ENCODE measurements around the gene IGF2R. TPM values are rescaled to one million over a fixed set of nuclear protein-coding genes. Genes with fewer than 3 reads are reported as not detected.

The IGF2R gene
- total RNA-seq, 1 donor from 2014 or later, result 35.1 TPM

DNA sequence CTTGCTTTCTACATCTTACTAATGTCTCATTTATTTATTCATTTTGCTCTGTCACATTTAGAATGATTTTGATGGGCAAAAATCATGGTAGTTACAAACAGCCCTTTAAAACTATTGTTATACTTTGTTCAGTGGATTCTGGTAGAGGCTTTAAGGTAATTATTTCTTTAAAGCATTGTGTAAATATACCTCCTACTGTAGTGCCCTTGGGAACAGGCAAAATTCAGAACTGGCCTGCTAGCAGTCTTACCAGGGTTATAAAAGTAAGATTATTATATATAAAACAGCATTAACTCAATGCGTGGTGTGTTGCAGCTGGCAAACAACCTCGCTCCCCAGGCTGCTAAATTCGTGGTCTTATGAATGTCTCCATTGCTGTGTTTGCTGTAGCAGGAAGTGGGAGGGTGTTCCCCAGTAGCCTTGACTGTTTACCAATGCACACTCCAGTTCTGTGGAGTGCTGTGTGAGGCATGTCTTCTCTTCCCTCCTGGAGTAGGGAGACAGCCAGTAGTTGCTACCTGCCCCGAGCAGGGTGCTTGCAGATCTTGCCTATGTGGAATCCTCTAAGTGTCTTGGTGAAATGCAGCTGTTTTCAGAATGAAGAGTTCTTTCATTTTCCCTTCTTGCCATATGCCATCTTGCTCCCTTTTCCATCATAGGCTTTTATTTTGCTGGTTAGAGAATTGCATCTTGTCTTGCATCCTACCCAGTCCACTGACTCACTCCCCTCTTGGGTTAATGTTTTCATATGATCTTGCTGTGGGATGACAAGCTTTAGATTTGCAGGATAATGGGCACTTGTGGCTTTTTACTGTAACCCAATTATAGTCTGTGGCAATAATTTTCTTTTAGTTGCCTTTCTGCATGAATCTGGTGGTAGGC lies 45.3 kb downstream of the IGF2R start:
- H3K4me2 ChIP-seq, result no peak overlapping the region
- no peaks in the 10 kb centered on the region for H3K4me1 ChIP-seq
- DNase-seq (ENCODE audit: low spot score), result no peak
- no peaks in the 10 kb centered on the region for H3K9me3 ChIP-seq (ENCODE audit: low read depth)
- H3K79me2 ChIP-seq (ENCODE audit: low read depth), result no peaks in the 10 kb centered on the region
- H3K4me1 Mint-ChIP-seq, result no peaks in the 10 kb centered on the region
- H3K36me3 Mint-ChIP-seq, result peaks cover 58% of the 10 kb centered on the region
- no peak overlapping the region for H3K9ac ChIP-seq
- no peaks in the 10 kb centered on the region for H4K20me1 ChIP-seq (ENCODE audit: low read depth)
- H3K36me3 ChIP-seq, result peaks cover 9% of the 10 kb centered on the region
- no peak overlapping the region for H3K27ac ChIP-seq
- no peak for TF ChIP-seq EZH2phosphoT487 (IDR thresholded peaks at IDR 0.05)
- no peak for TF ChIP-seq EZH2 (IDR thresholded peaks at IDR 0.05)
- TF ChIP-seq, protein P1, sequence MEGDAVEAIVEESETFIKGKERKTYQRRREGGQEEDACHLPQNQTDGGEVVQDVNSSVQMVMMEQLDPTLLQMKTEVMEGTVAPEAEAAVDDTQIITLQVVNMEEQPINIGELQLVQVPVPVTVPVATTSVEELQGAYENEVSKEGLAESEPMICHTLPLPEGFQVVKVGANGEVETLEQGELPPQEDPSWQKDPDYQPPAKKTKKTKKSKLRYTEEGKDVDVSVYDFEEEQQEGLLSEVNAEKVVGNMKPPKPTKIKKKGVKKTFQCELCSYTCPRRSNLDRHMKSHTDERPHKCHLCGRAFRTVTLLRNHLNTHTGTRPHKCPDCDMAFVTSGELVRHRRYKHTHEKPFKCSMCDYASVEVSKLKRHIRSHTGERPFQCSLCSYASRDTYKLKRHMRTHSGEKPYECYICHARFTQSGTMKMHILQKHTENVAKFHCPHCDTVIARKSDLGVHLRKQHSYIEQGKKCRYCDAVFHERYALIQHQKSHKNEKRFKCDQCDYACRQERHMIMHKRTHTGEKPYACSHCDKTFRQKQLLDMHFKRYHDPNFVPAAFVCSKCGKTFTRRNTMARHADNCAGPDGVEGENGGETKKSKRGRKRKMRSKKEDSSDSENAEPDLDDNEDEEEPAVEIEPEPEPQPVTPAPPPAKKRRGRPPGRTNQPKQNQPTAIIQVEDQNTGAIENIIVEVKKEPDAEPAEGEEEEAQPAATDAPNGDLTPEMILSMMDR (IDR thresholded peaks at IDR 0.05), result no peak
- H3K27me3 ChIP-seq, result no peaks in the 10 kb centered on the region
- H3K4me3 Mint-ChIP-seq, result no peak overlapping the region
- H3K27me3 Mint-ChIP-seq (ENCODE audit: insufficient read depth, low read depth), result peaks cover 2% of the 10 kb centered on the region
- H3F3A ChIP-seq (ENCODE audit: low read depth), result no peaks in the 10 kb centered on the region
- H3K4me3 ChIP-seq, result no peak overlapping the region
- no peak overlapping the region for H2AFZ ChIP-seq (replicated peaks)
- H3K27ac Mint-ChIP-seq, result no peak overlapping the region
- H3K9me3 Mint-ChIP-seq, result no peaks in the 10 kb centered on the region

DNA sequence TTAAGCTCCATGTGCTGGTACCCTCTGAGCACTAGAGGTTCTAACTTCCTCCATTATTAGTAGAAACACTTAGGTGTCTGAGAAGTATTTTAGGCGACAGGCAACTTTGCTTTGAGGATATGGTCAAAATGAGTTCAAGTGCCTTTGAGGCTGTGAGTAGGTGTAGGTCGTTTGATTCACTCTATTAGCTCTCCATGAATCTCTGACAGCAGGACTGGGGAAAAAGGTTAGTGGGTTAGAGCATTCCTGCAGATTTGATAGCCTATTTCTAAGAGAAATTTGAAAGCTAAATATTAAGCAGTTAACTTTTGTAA lies 45.9 kb downstream of the IGF2R start:
- Mint-ChIP-seq H3K9me3 (no peaks in the 10 kb centered on the region), H3K36me3 (peaks cover 58% of the 10 kb centered on the region), H3K4me1 (no peaks in the 10 kb centered on the region), H3K27me3 (ENCODE audit: insufficient read depth, low read depth) (peaks cover 2% of the 10 kb centered on the region), H3K4me3 (no peak overlapping the region), H3K27ac (no peak overlapping the region)
- no peaks in the 10 kb centered on the region for H3K79me2 ChIP-seq (ENCODE audit: low read depth)
- H4K20me1 ChIP-seq (ENCODE audit: low read depth), result no peaks in the 10 kb centered on the region
- H3K4me2 ChIP-seq, result no peak overlapping the region
- H3K27ac ChIP-seq, result no peak overlapping the region
- DNase-seq (ENCODE audit: low spot score), result no peak
- no peak overlapping the region for H3K9ac ChIP-seq
- no peak overlapping the region for H2AFZ ChIP-seq (replicated peaks)
- no peak overlapping the region for H3K4me3 ChIP-seq
- no peaks in the 10 kb centered on the region for H3K9me3 ChIP-seq (ENCODE audit: low read depth)
- TF ChIP-seq EZH2 (IDR thresholded peaks at IDR 0.05) (no peak), EZH2phosphoT487 (IDR thresholded peaks at IDR 0.05) (no peak)
- TF ChIP-seq, protein P1 (IDR thresholded peaks at IDR 0.05), result no peak
- H3K27me3 ChIP-seq, result no peaks in the 10 kb centered on the region
- peaks cover 9% of the 10 kb centered on the region for H3K36me3 ChIP-seq
- no peaks in the 10 kb centered on the region for H3K4me1 ChIP-seq
- no peaks in the 10 kb centered on the region for H3F3A ChIP-seq (ENCODE audit: low read depth)

DNA sequence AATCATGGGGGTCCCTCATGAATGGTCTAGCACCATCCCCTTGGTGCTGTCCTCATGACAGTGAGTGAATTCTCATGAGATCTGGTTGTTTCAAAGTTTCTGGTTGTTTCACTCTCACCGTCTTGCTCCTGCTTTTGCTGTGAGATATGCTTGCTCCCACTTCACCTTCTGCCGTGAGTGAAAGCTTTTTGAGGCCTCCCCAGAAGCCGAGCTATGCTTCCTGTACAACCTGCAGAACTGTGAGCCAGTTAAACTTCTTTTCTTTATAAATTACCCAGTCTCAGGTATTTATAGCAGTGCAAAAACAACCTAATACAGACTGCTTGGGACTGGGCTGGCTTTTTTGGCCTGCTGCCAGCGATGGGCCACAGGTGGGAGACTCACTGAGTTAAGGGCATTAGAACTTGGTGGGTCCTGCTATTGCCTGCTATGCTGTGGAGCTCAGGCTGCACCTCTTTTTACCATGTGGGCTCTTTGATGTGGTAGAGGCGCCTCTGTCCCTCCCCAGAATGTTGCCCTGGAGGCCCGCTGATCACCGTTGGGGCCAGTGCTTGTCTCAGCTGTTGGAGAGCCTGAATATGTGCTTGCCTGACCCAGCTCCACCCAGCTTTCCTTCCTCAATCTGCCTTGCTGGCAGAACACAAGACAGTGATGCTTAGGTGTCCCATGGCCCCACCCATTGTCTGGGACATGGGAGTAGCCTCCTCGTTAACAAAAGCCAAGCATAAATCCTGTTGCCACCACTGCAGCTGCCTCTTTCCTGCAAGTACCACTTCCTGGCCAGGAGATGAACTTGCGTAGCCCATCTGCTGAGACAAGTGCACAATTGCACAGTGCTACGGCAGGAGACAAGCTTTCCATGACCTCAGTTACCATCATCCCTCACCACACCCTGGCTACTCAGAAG lies 47.1 kb downstream of the IGF2R start:
- no peaks in the 10 kb centered on the region for H3K79me2 ChIP-seq (ENCODE audit: low read depth)
- no peaks in the 10 kb centered on the region for H3K9me3 ChIP-seq (ENCODE audit: low read depth)
- Mint-ChIP-seq H3K27ac (no peak overlapping the region), H3K36me3 (peaks cover 58% of the 10 kb centered on the region), H3K27me3 (ENCODE audit: insufficient read depth, low read depth) (peaks cover 2% of the 10 kb centered on the region), H3K4me3 (no peak overlapping the region), H3K9me3 (no peaks in the 10 kb centered on the region), H3K4me1 (no peaks in the 10 kb centered on the region)
- H3K36me3 ChIP-seq, result peaks cover 3% of the 10 kb centered on the region
- no peaks in the 10 kb centered on the region for H3K4me1 ChIP-seq
- H3K27ac ChIP-seq, result no peak overlapping the region
- no peak for DNase-seq (ENCODE audit: low spot score)
- H3F3A ChIP-seq (ENCODE audit: low read depth), result no peaks in the 10 kb centered on the region
- TF ChIP-seq, protein P1 (IDR thresholded peaks at IDR 0.05), result no peak
- no peak for TF ChIP-seq EZH2phosphoT487 (IDR thresholded peaks at IDR 0.05)
- no peak for TF ChIP-seq EZH2 (IDR thresholded peaks at IDR 0.05)
- H3K4me2 ChIP-seq, result no peak overlapping the region
- no peak overlapping the region for H3K4me3 ChIP-seq
- H2AFZ ChIP-seq (replicated peaks), result no peak overlapping the region
- no peaks in the 10 kb centered on the region for H3K27me3 ChIP-seq
- H3K9ac ChIP-seq, result no peak overlapping the region
- H4K20me1 ChIP-seq (ENCODE audit: low read depth), result no peaks in the 10 kb centered on the region

All from neural progenitor cell (in vitro differentiated cells).